Gastroesophageal sphincter (tissue), 3 donors: ENCODE measurements around the gene SLC6A8.
"Not testable (repeated sequence)": the region's sequence is repeated elsewhere in the genome, so short reads cannot be mapped to it uniquely, and the experiment has no call there.

ENCODE experiments used
- EP300 ChIP-seq: sonication (generic); formaldehyde crosslinking; IDR thresholded peaks from one replicate; pipeline ENCODE4 v1.6.1; 2017; ENCODE audit warnings: antibody characterized with exemption, mild to moderate bottlenecking
- POLR2A ChIP-seq, 2 donors: fragments of 450-650 bp; IDR thresholded peaks; one replicate each; pipeline ENCODE4 v1.6.1; 2017; ENCODE audit warnings: antibody characterized with exemption in 2 of 2, mild to moderate bottlenecking in 2 of 2, moderate library complexity in 1 of 2
- POLR2AphosphoS5 ChIP-seq: sonication (generic); formaldehyde crosslinking; IDR thresholded peaks from one replicate; pipeline ENCODE4 v1.6.1; 2017; ENCODE audit warnings: antibody characterized with exemption
- TF ChIP-seq, protein P1 (sequence below), 4 experiments: fragments of 200-600 bp in 2 of 4; fragments of 450-650 bp in 2 of 4; sonication (generic) in 1 of 4; IDR thresholded peaks; one replicate each; pipeline ENCODE4 v1.5.1; 2017 to 2019; ENCODE audit warnings: antibody characterized with exemption in 4 of 4, mild to moderate bottlenecking in 2 of 4, moderate library complexity in 2 of 4

DNA sequence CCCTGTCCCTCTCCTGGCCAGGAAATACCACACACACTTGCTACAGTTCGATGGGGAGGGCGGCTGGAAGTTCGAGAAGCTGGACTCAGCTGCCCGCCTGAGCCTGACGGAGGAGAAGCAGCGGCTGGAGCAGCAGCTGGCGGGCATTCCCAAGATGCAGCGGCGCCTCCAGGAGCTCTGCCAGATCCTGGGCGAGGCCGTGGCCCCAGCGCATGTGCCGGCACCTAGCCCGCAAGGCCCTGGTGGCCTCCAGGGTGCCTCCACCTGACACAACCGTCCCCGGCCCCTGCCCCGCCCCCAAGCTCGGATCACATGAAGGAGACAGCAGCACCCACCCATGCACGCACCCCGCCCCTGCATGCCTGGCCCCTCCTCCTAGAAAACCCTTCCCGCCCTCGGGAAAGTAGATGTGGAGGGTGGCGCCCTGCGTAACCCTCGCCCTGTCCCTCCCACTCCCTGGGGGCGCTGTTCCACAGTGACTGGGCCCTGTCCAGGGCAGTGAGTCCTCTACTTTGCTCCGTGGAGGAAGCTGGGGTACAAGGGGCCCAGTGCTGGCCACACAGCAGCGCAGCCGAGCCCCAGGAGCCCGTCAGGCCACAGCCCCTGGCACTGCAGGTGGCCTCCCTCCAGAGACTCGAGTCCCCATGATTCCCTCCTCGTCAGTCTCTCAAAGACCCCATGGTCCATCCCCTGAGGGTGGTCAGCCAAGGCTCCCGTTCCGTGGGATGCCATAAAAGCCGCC is 55.9 kb downstream of the SLC6A8 start:
- TF ChIP-seq, protein P1, sequence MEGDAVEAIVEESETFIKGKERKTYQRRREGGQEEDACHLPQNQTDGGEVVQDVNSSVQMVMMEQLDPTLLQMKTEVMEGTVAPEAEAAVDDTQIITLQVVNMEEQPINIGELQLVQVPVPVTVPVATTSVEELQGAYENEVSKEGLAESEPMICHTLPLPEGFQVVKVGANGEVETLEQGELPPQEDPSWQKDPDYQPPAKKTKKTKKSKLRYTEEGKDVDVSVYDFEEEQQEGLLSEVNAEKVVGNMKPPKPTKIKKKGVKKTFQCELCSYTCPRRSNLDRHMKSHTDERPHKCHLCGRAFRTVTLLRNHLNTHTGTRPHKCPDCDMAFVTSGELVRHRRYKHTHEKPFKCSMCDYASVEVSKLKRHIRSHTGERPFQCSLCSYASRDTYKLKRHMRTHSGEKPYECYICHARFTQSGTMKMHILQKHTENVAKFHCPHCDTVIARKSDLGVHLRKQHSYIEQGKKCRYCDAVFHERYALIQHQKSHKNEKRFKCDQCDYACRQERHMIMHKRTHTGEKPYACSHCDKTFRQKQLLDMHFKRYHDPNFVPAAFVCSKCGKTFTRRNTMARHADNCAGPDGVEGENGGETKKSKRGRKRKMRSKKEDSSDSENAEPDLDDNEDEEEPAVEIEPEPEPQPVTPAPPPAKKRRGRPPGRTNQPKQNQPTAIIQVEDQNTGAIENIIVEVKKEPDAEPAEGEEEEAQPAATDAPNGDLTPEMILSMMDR (IDR thresholded peaks at IDR 0.05): peak in 1 of 4 experiments; percentile 11
- not testable (repeated sequence) for TF ChIP-seq POLR2A (IDR thresholded peaks at IDR 0.05); EP300
- peak; percentile 13 for TF ChIP-seq POLR2AphosphoS5
